HepG2 (cell line): ENCODE results near the gene ZP2. TPM values are rescaled to one million over a fixed set of nuclear protein-coding genes. Genes with fewer than 3 reads are reported as not detected.
A peak's percentile ranks its signal among the peaks of the same experiment; 100 is the strongest.

Source experiments
- ARNT2 ChIP-seq: sonication (generic); formaldehyde crosslinking; IDR thresholded peaks from 2 replicates; pipeline ENCODE4 v1.8.0; 2022; ENCODE audit warnings: mild to moderate bottlenecking, low read depth, missing genetic modification reagents, moderate library complexity
- FOXJ3 ChIP-seq: sonication (generic); formaldehyde crosslinking; IDR thresholded peaks from 2 replicates; pipeline ENCODE4 v1.4.0; 2020; ENCODE audit warnings: missing genetic modification reagents, mild to moderate bottlenecking, borderline replicate concordance
- HCFC1 ChIP-seq: fragments of 150-350 bp; IDR thresholded peaks from 2 replicates; pipeline ENCODE4 v1.6.1; 2014; ENCODE audit warnings: low read depth, low read length
- HIC2 ChIP-seq: sonication (generic); formaldehyde crosslinking; IDR thresholded peaks from 2 replicates; pipeline ENCODE4 v1.9.0; 2022; ENCODE audit warnings: low read depth, missing genetic modification reagents
- IKZF5 ChIP-seq: IDR thresholded peaks from 2 replicates; pipeline ENCODE4 v1.6.1; 2018; ENCODE audit warnings: missing genetic modification reagents, mild to moderate bottlenecking, missing compliant biosample characterization
- KAT7 ChIP-seq: IDR thresholded peaks from 2 replicates; pipeline ENCODE4 v1.6.1; 2018; ENCODE audit warnings: borderline replicate concordance, missing compliant biosample characterization
- MAFK ChIP-seq, 2 experiments: IDR thresholded peaks in 1 of 2; conservative IDR thresholded peaks in 1 of 2; 2 replicates each; pipeline ENCODE4 v1.6.1; 2011; ENCODE audit warnings: improper control_type of control experiment in 2 of 2, low read length in 2 of 2
- MED13 ChIP-seq: sonication (generic); formaldehyde crosslinking; IDR thresholded peaks from 2 replicates; pipeline ENCODE4 v1.5.0; 2020; ENCODE audit warnings: missing genetic modification reagents
- NAIF1 ChIP-seq: sonication (generic); formaldehyde crosslinking; IDR thresholded peaks from 2 replicates; pipeline ENCODE4 v1.5.0; 2020; ENCODE audit warnings: mild to moderate bottlenecking, missing genetic modification reagents, borderline replicate concordance
- NFKBIZ ChIP-seq: IDR thresholded peaks from 2 replicates; pipeline ENCODE4 v1.6.1; 2018; ENCODE audit warnings: missing genetic modification reagents, missing compliant biosample characterization
- PHF21A ChIP-seq: sonication (generic); formaldehyde crosslinking; IDR thresholded peaks from 2 replicates; pipeline ENCODE4 v1.5.0; 2020; ENCODE audit warnings: mild to moderate bottlenecking, missing genetic modification reagents
- PRDM10 ChIP-seq: sonication (generic); formaldehyde crosslinking; IDR thresholded peaks from 2 replicates; pipeline ENCODE4 v1.4.0; 2020; ENCODE audit warnings: low read depth, missing genetic modification reagents
- REXO4 ChIP-seq: sonication (generic); formaldehyde crosslinking; IDR thresholded peaks from 2 replicates; pipeline ENCODE4 v1.8.0; 2022; ENCODE audit warnings: missing genetic modification reagents, mild to moderate bottlenecking, borderline replicate concordance
- SMAD1 ChIP-seq: sonication (generic); formaldehyde crosslinking; IDR thresholded peaks from 2 replicates; pipeline ENCODE4 v1.4.0; 2020; ENCODE audit warnings: missing genetic modification reagents, low read depth, mild to moderate bottlenecking, borderline replicate concordance
- SRSF9 ChIP-seq: fragments of 200-400 bp; formaldehyde crosslinking; IDR thresholded peaks from 2 replicates; pipeline ENCODE4 v1.6.1; 2018; ENCODE audit warnings: borderline replicate concordance, mild to moderate bottlenecking, low read depth, low read length; ENCODE audit not compliant: insufficient read depth, poor library complexity, severe bottlenecking
- WIZ ChIP-seq: sonication (generic); formaldehyde crosslinking; IDR thresholded peaks from 2 replicates; pipeline ENCODE4 v1.5.1; 2020; ENCODE audit warnings: mild to moderate bottlenecking, missing genetic modification reagents
- ZBTB42 ChIP-seq: sonication (generic); formaldehyde crosslinking; IDR thresholded peaks from 2 replicates; pipeline ENCODE4 v1.5.0; 2020; ENCODE audit warnings: mild to moderate bottlenecking, missing genetic modification reagents
- ZC3H4 ChIP-seq: sonication (generic); formaldehyde crosslinking; IDR thresholded peaks from 2 replicates; pipeline ENCODE4 v1.4.0; 2020; ENCODE audit warnings: missing genetic modification reagents, borderline replicate concordance
- ZFP36L2 ChIP-seq: sonication (generic); formaldehyde crosslinking; IDR thresholded peaks from 2 replicates; pipeline ENCODE4 v1.4.0; 2020; ENCODE audit warnings: missing genetic modification reagents
- ZNF235 ChIP-seq: sonication (generic); formaldehyde crosslinking; IDR thresholded peaks from 2 replicates; pipeline ENCODE4 v1.8.1; 2023; ENCODE audit warnings: mild to moderate bottlenecking, missing genetic modification reagents, borderline replicate concordance
- ZNF343 ChIP-seq: sonication (generic); formaldehyde crosslinking; IDR thresholded peaks from 2 replicates; pipeline ENCODE4 v1.4.0; 2020; ENCODE audit warnings: mild to moderate bottlenecking, missing genetic modification reagents
- ZNF703 ChIP-seq: sonication (generic); formaldehyde crosslinking; IDR thresholded peaks from 2 replicates; pipeline ENCODE4 v1.5.1; 2020; ENCODE audit warnings: missing genetic modification reagents, mild to moderate bottlenecking, moderate library complexity, borderline replicate concordance
- ZNF775 ChIP-seq: sonication (generic); formaldehyde crosslinking; IDR thresholded peaks from 2 replicates; pipeline ENCODE4 v1.4.0; 2020; ENCODE audit warnings: missing genetic modification reagents, mild to moderate bottlenecking, moderate library complexity, borderline replicate concordance
- polyA plus RNA-seq, 8 experiments: library from polyadenylated mRNA; depleted of rRNA in 3 of 8; stranded (reverse) in 7 of 8; unstranded in 1 of 8; fragments of >200 nt; fragmentation: Illumina TruSeq in 4 of 8; extraction: Trizol in 4 of 8; gene quantifications; 2 replicates each; pipeline versions ENCODE4 v1.2.1 to v1.2.3, GENCODE V29; 2011 to 2016; ENCODE audit warnings: low read depth in 4 of 8, missing spikeins in 1 of 8, mixed read lengths in 1 of 8; ENCODE audit not compliant: insufficient read depth in 1 of 8
- total RNA-seq, 5 experiments: library from RNA; depleted of rRNA; stranded (reverse); fragments of >200 nt; fragmentation: Illumina TruSeq; extraction: Trizol; gene quantifications; 2 replicates each; pipeline ENCODE4 v1.2.3, GENCODE V29; 2016; ENCODE audit warnings: low read depth in 1 of 5

Gene ZP2
- total and polyA plus RNA-seq, 2 of the 13 experiments (the other 11 are each of a cell fraction or from before 2014, with no cell fraction given), result not detected

GRCh38 chr16:21233521-21234150, 22.3 kb upstream of the ZP2 start, which contains the start of gene ANKS4B (continued):
- TF ChIP-seq HIC2 (CRISPR knock-in tag) (peak; percentile 42; the same call in 1 of the 2 replicates), ZFP36L2 (CRISPR knock-in tag) (0 out of 2 replicates have a peak, but pooled peaks have one; percentile 89), ZNF703 (no peak), ZNF235 (CRISPR knock-in tag) (no peak), SMAD1 (CRISPR knock-in tag) (no peak), KAT7 (CRISPR knock-in tag) (peak; percentile 72; the same call in 1 of the 2 replicates), NFKBIZ (CRISPR knock-in tag) (peak; percentile 86; the same call in 1 of the 2 replicates), ZNF775 (no peak), IKZF5 (CRISPR knock-in tag) (peak; percentile 98), PHF21A (CRISPR knock-in tag) (peak; percentile 90), HCFC1 (no peak), REXO4 (CRISPR knock-in tag) (no peak), WIZ (0 out of 2 replicates have a peak, but pooled peaks have one; percentile 40), ZBTB42 (0 out of 2 replicates have a peak, but pooled peaks have one; percentile 72), PRDM10 (CRISPR knock-in tag) (peak; percentile 78; the same call in 1 of the 2 replicates), MED13 (CRISPR knock-in tag) (0 out of 2 replicates have a peak, but pooled peaks have one; percentile 31), ARNT2 (0 out of 2 replicates have a peak, but pooled peaks have one; percentile 46), MAFK (conservative IDR thresholded peaks at IDR 0.05 in 1 of 2, IDR thresholded peaks at IDR 0.05 in 1 of 2; ENCODE audit: low read length in 2 of 2) (no peak), SRSF9 (no peak), ZNF343 (CRISPR knock-in tag) (0 out of 2 replicates have a peak, but pooled peaks have one; percentile 79), NAIF1 (0 out of 2 replicates have a peak, but pooled peaks have one; percentile 74), FOXJ3 (CRISPR knock-in tag) (peak; percentile 93), ZC3H4 (CRISPR knock-in tag) (no peak)
